Astrocyte of the cerebellum (primary cell): ENCODE results near the gene ETFBKMT.

Source experiments
- DNase-seq: peaks from one replicate; pipeline ENCODE4 v3.0.0-alpha.2; 2011; ENCODE audit warnings: low read depth
- H3K4me3 ChIP-seq: 2 replicates; pipeline ENCODE4 v1.5.1; 2011; ENCODE audit warnings: mild to moderate bottlenecking, low read depth, low read length, moderate library complexity
- in situ Hi-C: cut with HindIII; loops from 2 replicates; pipeline ENCODE4 v1.10.0; 2017; ENCODE audit warnings: low sequenced_read_pairs
- TF ChIP-seq, protein P1 (sequence below): IDR thresholded peaks from 2 replicates; pipeline ENCODE4 v1.5.1; 2012; ENCODE audit warnings: low read length, low read depth, moderate library complexity, mild to moderate bottlenecking; ENCODE audit errors: missing control alignments

The ETFBKMT gene, protein sequence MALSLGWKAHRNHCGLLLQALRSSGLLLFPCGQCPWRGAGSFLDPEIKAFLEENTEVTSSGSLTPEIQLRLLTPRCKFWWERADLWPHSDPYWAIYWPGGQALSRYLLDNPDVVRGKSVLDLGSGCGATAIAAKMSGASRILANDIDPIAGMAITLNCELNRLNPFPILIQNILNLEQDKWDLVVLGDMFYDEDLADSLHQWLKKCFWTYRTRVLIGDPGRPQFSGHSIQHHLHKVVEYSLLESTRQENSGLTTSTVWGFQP

DNA sequence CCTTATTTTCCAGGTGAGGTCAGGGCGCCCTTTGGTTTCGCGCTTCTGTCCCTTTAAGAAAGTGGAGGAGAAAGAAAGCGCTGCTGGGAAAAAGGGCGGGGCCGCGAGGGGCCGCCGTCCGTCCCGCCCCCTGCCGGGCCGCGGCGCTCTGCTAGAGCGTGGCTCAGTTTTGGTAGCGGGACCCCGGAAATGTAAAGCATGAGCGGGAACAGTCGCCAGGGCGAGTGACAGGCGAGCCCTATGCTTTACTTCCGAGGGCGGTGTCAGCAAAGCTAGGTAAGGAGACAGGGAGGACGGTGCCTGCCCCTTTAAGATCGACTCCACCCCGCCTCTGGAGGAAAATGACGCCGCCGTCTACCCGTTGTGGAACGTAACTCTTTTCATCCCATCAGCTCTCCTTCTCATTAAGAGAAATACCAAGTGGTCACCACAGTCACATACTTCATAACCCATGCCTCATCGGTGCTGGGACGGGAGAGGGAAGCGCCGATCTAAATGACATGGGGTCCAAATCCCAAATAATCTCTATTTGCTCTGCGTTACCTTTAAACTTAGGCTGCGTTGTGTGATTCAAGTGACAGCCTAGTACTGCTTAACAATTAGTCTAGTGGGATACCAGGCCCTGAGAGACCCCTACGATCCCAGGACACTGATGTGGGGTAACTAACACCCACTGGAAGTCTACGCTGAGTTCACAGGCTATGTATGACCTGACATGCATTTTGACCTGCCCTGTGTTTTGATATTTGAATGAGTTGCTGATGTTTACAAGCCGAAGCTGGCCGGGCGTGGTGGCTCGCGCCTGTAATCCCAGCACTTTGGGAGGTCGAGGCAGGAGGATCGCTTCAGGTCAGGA is at the start of gene ETFBKMT:
ETFBKMT (plus strand) TSS at position 602 of the 856 bp plus-strand sequence. CDS start 2,266 bp downstream, outside the sequence.
- TF ChIP-seq, protein P1, sequence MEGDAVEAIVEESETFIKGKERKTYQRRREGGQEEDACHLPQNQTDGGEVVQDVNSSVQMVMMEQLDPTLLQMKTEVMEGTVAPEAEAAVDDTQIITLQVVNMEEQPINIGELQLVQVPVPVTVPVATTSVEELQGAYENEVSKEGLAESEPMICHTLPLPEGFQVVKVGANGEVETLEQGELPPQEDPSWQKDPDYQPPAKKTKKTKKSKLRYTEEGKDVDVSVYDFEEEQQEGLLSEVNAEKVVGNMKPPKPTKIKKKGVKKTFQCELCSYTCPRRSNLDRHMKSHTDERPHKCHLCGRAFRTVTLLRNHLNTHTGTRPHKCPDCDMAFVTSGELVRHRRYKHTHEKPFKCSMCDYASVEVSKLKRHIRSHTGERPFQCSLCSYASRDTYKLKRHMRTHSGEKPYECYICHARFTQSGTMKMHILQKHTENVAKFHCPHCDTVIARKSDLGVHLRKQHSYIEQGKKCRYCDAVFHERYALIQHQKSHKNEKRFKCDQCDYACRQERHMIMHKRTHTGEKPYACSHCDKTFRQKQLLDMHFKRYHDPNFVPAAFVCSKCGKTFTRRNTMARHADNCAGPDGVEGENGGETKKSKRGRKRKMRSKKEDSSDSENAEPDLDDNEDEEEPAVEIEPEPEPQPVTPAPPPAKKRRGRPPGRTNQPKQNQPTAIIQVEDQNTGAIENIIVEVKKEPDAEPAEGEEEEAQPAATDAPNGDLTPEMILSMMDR: peak; percentile 38
- H3K4me3 ChIP-seq: peak within 1 kb of the TSS; percentile 75
- peak; percentile 59 for DNase-seq
- in situ Hi-C loops: loop anchor here (25.0 kb wide), 1 partner anchor 1003 kb away; no protein-coding TSS in a partner anchor

DNA sequence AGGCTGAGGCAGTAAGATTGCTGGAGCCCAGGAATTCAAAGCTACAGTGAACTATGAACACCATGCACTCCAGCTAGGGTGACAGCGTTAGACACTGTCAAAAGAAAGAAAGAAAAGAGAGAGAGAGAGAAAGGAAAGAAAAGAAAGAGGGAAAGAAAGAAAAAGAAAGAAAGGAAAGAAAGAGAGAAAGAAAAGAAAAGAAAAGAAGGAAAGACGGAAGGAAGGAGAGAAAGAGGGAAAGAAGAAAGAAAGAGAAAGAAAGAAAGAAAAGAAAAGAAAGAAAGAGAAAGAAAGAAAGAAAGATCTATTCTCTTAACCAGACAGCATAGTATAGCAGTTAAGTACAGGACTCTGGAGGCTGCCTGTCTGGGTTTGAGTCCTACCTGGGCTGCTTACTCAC is 46.7 kb upstream of the ETFBKMT start:
- TF ChIP-seq, protein P1: no peak
- in situ Hi-C loops: no loop called here

DNA sequence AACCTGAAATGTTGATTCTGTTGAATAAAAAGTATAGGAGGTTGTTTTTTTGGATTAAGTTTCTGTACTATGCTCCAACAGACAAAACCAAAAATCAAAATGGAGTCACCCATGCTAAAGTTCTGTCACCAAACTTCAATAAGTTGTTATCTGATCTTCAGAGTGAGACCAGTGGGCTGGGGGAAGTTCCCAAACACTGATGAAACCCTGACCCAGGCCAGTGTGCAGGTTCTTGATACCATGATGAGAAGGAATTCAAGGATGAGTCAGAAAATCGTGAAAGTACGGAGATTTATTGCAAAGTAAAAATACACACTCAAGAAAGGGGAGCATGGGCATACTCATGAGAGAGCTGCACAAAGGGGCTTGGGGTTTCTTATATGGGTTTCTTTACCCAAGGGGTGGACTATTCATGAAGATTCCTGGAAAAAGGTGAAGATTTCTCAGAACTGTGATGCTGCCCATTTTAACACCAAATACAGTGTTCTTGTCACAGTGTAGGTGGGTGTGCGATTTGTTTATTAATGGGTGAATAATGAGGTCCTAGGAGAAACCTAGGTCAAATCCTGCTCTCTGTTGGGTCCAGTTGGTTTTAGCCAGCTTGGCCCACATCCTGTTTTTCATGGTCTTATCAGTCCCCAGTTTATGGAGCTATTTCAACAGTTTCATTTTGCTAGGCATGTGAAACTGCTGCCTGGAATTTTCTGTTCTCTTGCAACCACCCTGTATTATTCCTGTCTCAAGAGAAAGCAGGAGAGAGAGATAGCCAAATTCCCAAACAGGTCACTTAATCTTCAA is 41.1 kb upstream of the ETFBKMT start:
- no peak overlapping the region for H3K4me3 ChIP-seq
- DNase-seq: no peak
- TF ChIP-seq, protein P1: no peak
- in situ Hi-C loops: no loop called here

More for the DNA sequence above, 46.7 kb upstream of the ETFBKMT start:
- DNase-seq: no peak
- no peak overlapping the region for H3K4me3 ChIP-seq

DNA sequence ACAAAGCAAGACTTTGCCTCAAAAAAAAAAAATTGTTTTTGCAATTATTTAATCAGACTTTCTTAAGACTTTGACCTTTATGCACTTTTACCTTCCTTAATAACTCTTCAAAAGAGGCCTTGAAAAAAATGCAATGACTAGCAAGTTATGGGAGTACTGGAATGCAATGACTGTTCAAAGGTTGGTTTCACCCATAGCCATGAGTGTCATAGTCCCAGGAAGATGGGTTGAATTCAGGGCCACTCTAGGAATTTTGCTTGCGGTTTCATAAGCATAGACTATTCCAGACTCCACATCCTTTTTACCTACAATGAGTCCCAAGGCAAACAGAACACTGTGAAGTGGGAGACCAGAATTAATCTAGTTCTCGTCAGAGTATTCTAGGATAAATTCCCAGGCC is 39.2 kb upstream of the ETFBKMT start:
- TF ChIP-seq, protein P1: no peak
- DNase-seq: no peak
- in situ Hi-C loops: no loop called here
- H3K4me3 ChIP-seq: no peak overlapping the region

DNA sequence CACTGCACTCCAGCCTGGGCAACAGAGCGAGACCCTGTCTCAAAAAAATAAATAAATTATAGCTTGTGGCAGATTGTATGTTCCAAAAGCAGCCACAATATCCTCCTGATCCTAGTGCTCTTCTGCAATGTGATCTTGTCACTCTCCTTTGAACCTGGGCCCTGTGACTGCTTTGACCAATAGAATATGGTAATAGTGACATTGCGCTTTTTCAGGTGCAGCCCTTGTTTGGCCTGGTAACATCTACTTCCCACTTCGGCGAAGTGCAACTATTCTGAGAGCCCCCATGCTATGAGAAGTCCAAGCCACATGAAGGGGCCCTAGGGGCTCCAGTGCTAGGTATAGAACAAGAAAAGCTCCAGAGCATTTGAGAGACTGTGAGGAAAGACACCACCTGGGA is 37.5 kb upstream of the ETFBKMT start:
- TF ChIP-seq, protein P1: no peak
- DNase-seq: no peak
- in situ Hi-C loops: no loop called here
- H3K4me3 ChIP-seq: no peak overlapping the region
